Ramos (cell line): ENCODE data around the gene SLC35A2.

Experiments used
- in situ Hi-C: fragments of 300-500 bp; cut with MboI; formaldehyde crosslinking; loops from one replicate; pipeline ENCODE4 v1.14.3; 2022; ENCODE audit warnings: low sequenced_read_pairs; ENCODE audit not compliant: unreplicated experiment

The SLC35A2 gene

DNA sequence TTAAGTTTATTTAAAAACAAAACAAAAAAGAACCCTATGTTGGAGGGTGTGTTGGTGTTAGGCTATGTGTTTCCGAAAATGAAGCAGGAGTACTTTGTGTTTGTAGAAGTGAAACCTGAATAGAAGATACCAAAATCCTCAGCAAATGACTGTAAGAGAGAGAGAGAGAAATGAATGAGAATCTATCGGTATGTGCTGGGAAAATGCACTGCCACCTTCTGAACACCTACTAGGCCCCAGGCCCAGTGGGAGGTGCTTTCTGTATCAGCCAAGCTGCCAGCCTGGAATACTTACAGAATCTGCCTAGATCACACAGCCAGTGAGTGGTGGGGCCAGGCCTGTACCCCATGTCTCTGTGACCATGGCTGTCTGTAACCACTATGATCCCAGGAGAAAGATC lies 22.3 kb upstream of the SLC35A2 start:
- in situ Hi-C loops: no loop called here

DNA sequence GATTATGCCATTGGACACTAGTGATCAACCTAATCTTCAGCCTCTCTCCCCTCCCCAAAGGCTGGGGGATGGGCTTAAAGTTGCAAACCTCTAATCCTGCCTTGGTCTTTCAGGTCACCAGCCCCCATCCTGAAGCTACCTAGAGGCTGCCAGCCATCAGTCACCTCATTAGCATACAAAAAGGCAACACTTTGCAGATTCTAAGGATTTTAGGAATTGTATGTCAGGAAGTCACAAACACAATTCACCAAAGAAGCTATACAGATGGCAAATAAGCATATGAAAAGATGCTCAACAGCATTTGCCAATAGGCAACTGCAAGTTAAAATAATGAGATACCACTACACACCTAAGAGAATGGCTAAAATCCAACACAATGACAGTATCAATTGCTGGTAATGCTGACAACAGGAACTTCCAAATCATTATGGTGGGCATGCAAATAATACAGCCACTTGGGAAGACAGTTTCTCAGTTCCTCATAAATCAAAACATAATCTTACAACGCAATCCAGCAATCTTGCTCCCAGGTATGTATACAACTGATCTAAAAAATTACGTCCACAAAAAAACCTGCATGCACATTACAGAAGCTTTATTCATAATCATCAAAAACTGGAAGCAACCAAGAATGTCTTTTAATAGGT lies 16.4 kb upstream of the SLC35A2 start:
- in situ Hi-C loops: no loop called here

- in situ Hi-C loops: no loop called here
These were observed 15.7 kb upstream of the SLC35A2 start for GRCh38 chrX:48927123-48927522.

DNA sequence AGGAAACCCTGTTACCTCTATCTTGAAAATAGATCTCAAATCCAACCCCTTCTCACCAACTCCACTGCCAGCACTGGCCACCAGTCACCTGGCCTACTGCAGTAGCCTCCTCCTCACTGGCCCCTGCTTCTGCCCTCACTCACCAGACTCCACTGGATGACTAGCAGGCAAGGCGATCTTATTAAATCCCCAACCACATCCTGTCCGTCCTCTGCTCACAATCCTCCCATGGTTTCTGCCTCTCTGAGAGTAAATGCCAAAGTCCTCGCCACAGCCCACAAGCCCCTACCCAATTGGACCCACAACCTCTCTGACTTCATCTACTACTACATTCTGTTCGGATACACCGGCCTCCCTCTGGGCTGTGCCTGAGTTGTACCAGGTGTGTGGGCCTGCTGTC lies 12.8 kb upstream of the SLC35A2 start:
- in situ Hi-C loops: no loop called here

DNA sequence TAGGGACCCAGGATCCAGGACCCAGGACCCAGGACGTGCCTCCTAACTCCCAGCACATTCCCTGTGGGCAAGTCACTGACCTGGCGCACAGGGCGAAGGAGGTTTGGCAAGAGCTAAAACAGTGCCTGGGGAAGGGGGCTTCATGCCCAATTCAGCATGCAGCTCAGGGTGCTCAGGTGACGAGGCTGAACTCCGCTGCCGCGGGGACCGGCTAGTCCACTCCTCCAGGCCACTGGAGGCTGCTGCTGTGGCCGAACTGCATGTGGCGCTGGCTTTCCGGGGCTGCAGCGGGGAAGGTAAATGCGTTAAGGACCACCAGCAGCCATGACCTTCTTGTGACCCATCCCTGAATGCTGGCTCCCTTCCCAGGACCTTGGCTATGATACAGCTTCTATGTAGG lies 12.3 kb upstream of the SLC35A2 start:
- in situ Hi-C loops: no loop called here

DNA sequence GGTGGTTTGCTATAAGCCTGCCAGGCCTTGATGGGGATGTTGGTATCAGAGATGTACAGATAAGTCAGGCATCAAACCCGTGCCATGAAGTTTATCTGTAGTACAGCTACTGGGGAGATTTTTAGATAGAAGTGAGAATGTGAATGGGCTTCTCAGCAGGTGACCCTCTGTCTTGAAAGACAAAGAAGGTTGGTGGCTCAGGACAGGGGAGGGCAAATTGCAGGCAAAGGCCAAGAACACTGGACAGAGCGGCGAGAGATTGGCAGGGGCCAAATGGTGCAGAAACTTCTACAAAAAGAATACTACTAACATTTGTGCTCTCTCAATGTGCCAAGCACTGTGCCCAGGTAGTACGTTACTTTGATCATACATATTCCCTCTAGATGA lies 9.3 kb upstream of the SLC35A2 start:
- in situ Hi-C loops: no loop called here

- in situ Hi-C loops: no loop called here
These were observed 8.7 kb upstream of the SLC35A2 start for GRCh38 chrX:48919947-48920717.

- in situ Hi-C loops: no loop called here
These were observed 8.0 kb upstream of the SLC35A2 start for GRCh38 chrX:48919360-48919841.

DNA sequence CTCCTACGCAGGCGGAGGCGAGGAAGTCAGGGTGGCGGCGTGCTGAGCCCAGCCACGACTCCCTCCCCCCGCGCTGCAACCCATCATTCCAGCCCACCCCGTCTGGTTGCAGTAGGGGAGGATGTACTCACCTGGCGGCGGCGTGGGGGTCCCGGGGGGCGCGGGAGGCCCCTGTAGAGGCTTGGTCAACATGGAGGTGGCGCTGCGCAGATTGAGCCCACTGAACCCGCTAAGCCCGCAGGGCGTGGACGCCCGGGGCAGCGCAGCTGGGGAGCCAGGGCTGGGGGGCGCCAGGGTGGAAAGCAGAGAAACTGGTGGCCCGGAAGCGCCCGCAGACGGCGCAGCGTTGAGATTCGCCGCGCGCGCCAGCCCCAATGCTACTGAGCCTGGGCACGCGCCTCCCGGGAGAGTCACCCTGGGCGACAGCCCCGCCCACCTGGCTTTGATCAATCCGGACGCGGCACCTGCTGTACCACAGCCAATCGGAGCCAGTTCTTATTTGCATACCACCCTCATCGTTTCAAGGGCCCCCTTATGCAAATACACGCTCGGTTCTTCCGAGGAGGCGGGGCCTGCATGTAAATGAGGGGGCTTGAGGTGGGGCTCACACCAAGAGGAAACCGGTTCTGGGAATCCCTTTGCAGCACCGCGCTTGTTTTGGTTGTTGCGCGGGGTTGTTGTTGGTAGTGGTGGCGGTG lies 7.3 kb upstream of the SLC35A2 start, which contains the start of gene PIM2:
Gene PIM2, minus strand, starts transcription at position 382 of the 698 bp plus-strand sequence. Its CDS starts 190 bp downstream, at position 192.
- in situ Hi-C loops: no loop called here

- in situ Hi-C loops: no loop called here
These were observed 6.8 kb upstream of the SLC35A2 start for GRCh38 chrX:48918301-48918642.

GRCh38 chrX:48917139-48918001 lies 5.9 kb upstream of the SLC35A2 start:
- in situ Hi-C loops: no loop called here

GRCh38 chrX:48914593-48915493 lies 3.4 kb upstream of the SLC35A2 start:
- in situ Hi-C loops: no loop called here

- in situ Hi-C loops: no loop called here
These were observed 2.3 kb upstream of the SLC35A2 start for GRCh38 chrX:48913605-48914366.

DNA sequence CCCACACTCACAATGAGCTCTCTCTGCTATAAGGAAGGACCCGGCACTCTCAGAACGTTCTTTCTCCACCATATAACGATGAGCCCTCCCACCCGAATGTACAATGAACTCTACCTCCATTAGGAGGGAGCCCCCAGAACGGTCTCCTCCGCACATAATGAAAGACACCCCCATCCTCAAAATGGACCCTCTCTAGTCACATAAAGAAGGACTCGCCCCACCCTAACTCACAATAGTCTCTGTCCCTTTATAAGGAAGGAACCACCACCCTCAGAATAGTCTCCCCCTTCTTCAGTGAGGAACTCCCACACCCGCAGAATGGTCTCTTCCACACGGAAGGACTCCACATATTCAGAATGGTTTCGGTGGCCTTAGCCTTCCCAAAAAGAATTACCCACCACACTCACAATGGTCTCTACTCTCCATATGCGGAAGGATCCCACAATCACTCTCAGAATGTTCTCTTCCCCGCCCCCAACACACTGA lies 477 bp downstream of the SLC35A2 start:
- in situ Hi-C loops: no loop called here

DNA sequence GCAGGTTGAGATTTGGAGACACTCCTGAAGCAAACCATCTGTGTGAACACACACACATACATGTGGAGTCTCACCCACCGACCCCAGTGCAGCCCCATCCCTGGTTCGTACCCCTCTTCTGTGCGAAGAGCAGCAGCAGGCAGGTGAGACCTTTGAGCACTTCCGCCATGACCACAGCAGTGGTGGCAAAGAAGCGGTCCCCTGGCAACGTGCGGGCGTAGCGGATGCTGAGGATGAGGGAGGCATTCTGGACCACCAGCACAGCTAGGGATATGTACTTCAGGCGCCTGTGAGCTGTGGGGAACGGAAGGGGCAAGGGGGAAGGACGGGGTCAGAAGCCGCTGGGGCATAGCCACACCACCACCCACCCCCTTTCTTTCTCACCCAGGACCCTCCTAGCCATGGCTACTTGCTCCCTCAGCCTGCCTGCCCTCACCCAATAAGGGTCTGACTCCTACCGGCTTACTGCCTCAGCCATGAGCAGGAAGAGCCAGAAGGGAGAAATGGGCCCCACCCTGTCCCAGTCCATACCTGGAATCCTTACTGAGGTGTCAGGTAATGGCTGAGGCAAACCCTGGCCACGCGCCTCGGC lies 1.6 kb downstream of the SLC35A2 start:
- in situ Hi-C loops: no loop called here

DNA sequence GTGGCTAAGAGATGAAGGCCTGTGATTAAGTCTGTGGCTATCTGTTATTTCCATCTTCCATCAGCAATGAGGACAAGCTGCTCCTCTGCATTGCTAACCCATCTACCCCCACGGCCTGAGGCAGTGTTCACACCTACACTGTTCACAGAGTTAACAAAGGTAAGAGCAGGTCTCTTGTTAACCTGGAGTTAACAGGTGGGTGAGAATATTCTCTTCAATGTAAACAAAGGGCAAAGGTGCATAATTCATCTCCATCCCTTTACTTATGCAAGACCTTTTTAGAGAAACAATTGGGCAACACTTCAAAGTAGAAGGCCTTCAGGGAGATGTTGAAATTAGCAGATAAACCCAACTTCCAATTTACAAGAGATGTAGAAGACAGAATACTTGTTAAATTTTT lies 2.8 kb downstream of the SLC35A2 start:
- in situ Hi-C loops: no loop called here

- in situ Hi-C loops: no loop called here
These were observed 6.2 kb downstream of the SLC35A2 start for GRCh38 chrX:48905090-48905790.
